DMS114 treated with DMSO at 0.1 percent for 48 hours (cell line): ENCODE results near the gene DNAJC6.

Source experiments
- DNase-seq: peaks from one replicate; lab custom pipeline; 2025; ENCODE audit not compliant: unreplicated experiment; lab: John Stamatoyannopoulos, UW

The DNAJC6 gene

DNA sequence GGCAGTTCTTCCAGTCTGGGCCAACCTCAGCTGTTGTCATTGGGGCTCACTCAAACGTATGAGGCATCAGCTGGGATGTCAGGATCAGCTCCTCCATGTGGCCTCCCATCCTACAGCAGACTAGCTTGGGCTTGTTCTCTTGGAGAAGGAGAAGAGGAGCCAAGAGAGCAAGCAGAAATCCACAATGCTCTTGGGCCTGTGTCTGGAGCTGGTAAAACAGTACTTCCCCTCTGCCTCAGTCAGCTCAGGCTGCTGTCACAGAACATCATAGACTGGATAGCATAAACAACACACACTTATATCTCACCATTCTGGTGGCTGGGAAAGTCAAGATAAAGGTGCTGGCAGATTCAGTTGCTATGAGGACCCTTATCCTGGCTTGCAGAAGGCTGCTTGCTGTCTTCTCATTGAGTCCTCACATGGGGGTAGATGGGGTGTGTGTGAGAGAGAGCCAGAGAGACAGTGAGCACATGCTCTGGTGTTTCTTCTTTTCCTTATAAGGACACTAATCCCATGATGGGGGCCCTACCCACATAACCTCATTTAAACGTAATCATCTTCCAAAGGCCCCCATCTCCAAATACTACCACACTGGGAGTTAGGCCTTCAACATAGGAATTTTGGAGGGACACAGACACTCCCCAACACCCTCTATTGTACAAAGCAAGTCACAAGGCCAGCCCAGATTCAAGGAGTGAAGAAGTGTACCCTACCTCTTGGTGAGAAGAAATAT lies 16.3 kb upstream of the DNAJC6 start:
- DNase-seq, result no peak

DNA sequence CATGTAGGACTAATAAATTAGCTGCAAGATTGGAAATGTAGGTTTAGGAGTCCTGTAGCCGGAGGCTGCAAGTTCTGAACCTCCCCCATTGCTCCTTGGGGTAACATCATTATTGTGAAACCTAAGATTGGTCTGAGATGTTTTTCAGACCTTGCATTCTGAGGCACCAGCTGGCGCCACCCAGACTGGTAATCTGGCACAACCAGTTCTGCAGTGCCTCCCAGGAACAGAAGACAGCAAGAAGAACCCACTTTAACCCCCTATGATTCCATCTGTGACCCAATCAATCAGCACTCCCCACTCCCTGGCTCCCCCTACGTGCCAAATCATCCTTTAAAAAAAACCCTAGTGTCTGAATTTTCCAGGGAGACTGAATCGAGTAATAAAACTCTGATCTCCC lies 11.6 kb upstream of the DNAJC6 start:
- DNase-seq, result no peak

DNA sequence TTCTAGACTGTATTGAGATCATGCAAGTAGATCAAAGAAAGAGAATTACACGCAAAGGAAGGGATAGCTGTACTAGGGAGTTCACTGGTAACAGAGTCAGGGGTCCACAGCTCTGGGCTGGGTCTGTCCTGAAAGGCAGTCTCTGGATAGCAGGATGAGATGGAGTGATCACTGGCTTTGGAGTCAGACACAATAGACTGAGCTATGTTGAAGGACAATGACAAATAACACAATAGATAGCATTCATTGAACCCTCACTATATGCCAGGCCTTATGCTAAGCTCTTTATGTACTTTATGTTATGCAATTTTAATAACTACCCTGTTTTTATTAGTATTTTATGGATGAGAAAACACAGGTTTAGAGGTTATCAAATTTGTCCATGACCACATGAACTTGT lies 10.0 kb upstream of the DNAJC6 start:
- no peak for DNase-seq

DNA sequence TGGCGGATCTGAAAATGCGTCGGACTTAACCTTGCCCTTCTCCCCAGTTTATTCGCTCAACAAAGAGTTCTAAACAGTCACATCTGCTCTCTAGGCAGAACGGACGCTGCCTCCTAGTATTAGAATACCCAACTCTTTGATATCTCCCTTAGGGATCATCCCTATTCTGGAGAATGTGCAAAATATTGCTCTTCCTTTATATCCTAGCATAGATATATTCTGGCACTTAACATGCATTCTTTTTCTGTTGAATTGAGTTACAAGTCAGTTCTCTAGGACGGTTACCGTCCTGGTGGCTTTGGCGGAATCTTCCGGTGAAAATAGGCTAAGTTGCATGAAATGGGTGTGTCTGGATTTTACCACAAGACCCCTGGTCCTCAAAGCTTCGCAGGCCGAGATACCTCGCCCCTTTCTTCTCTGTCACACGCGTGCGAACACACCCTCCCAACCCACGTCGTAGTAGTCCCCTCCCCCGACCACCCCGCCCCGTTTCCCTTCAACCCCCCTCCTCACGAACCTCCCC lies 501 bp upstream of the DNAJC6 start:
- DNase-seq, result no peak

DNA sequence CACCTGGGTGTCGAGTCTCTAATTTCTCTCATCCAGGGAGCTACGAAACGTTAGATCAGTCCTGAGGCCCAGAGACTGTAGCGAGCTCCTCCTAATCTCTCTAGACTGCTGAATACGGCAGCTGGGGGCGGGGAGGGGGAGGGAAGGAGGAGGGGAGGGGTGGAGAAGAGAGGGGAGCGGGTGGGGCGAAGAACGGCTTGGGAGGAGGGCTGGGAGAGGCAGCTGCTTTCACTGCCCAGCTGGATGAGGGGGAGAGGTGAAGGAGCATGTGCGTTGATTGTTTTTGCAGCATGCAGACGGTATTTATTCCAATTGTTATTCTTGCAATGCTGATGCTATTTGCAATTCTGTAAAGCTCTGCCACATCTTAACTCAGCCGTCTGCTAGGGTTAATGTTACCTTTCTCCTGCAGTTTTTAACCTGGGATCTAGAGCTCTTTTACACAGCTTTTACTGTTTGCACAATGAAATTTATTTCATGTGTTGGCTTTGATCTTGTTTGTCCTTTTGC lies 790 bp downstream of the DNAJC6 start:
- DNase-seq, result peak; percentile 35

DNA sequence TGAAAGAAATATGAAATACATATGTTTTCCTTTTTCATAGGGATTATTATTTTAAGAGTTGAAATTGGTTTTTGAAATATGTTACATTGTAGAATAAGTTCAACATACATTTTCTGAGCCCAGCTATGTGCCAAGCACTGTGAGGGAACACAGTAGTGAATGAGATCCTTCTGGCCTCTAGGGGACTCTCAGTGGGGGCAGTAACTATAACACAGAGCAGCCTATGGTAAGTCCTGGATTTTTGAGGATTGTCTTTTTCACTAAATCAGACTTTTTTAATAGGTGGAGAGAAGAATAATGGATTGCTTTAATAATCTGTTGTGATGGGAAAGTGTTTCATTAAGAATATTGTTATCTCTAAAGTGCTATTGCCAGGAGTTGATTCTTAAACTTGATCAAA lies 2.4 kb downstream of the DNAJC6 start:
- no peak for DNase-seq

DNA sequence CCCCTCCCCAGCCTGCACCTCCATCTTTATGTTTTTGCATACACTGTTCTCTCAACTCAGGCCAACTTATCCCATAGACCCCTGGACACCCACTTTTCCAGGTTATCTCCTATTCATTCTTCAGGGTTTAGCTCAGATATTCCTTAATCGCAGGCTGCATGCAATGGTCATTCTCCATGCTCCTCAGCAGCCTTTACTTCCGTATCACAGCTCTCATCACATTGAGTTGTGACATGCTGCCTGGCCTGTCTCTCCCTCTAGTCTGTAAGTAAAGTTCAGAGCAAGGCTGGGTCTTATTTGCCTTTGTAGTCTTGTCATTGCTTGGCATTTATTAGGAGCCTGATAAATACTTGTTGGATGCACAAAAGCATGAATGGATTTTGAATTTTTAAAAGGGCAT lies 6.9 kb downstream of the DNAJC6 start:
- DNase-seq, result no peak

DNA sequence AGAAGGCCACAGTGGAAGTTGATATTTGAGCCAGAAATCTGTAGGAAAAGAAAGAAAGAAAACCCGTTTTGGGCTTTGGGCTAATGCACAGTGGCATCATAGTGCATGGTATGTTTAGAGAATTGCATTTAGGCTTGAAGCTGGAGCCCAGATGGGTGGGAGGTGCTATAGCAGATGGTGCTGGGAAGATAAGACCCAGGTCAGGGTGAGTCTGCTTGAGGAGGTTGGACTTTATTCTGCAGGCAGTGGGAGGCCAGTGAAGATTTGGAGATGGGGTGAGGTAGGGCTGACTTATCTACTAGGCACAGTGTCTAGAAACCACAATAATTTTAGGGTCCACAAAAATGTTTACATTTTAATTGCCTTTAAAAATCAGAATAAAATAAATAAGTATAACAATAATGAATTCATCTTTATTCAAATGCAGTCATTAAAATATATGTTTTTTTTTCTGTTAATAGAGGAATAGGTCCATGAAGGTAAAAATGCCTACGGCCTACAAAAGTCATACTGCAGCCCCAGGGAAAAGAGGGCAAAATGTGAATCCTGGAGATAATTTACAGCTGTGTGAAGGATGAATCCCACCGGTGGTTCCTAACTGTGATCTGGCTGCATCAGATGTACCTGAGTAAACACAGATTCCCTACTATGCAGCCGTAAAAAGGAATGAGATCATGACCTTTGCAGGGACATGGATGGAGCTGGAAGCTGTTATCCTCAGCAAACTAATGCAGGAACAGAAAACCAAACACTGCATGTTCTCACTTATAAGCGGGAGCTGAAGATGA lies 8.7 kb downstream of the DNAJC6 start:
- DNase-seq, result no peak

DNA sequence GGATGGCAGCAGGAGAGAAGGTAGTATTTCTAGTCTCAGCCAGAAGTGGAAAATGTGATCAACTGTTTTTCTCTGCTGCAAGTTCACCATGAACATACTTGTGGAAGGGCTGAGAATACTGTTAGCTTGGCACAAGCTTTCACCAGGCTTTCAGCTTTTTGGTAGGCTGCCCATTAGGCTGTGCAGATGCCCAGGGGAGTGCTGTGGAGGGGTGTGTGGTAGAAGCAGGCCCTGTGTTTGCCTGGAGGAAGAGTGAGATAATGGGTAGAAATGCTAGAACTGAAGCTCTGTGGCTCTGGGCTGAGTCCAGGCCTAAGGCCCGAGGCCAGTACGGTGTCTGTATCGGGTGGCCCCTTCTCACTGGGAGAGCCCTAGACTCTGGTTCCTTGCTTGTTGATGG lies 9.8 kb downstream of the DNAJC6 start:
- no peak for DNase-seq

DNA sequence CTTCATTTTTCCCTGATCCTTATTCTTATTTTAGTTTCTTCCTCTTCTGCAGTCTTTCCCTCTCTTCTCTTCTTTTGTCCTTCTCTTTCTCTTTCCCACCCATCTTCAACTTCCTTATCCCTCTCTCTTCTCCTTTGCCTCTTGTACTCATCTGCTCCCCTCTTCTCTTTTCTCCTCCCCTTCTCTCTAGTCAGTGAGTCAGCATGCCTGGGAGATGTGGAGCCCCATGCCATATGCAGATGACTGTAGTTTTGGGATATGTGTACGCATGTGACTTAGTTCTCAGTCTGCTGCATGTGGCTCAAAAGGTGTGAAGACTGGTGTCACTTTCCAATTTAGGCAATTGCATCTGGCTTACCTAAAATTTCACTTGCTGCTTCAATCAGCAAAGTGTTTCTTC lies 10.4 kb downstream of the DNAJC6 start:
- DNase-seq, result no peak

DNA sequence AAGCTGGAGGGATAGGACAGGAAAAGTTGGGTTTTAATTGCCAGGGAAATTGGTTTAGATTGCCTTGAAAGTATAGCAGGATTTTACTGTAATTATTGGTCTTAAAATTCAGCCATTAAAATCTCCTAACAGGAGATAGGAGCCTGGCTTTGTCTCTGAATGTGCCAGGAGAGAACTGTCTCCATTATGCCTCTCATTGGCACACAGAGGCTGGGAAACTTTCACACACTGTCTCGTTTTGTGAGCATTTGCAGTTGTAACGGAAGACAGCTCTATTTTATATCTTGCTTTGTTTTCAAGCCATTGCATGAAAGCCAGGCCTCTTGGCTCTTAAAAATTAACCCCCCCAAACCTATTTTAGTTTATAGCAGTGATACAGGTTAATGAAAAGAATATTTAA lies 12.5 kb downstream of the DNAJC6 start:
- no peak for DNase-seq

DNA sequence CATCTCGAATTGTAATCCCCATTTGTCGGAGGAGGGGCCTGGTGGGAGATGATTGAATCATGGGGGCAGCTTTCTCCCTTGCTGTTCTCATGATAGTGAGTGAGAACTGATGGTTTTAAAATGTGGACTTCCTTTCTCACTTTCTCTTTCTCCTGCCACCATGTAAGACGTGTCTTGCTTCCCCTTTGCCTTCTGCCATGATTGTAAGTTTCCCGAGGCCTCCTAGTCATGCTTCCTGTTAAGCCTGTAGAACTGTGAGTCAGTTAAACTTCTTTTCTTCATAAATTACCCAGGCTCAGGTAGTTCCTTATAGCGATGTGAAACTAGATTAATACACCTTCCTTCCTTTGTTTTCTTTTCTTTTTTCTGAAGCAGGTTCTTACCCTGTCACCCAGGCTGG lies 13.9 kb downstream of the DNAJC6 start:
- DNase-seq, result no peak

DNA sequence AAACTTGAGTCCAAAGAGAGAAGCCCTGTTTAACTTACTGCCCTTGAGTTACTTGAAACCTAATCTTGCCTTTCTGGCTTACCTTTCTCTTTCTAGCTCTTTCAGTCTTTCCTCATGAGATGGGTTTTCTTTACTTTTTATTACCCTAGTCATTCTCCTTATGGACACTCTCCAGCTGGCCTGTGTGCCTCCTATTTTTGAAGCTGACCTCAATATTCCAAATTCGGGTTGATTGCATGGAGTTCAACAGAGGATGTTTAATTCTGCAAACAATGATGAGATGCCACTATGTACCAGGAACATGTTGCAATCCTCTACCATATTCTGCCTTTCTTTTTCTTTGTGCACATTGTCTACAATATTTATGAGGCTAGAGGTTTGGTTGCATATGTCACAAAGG lies 20.7 kb downstream of the DNAJC6 start:
- no peak for DNase-seq

DNA sequence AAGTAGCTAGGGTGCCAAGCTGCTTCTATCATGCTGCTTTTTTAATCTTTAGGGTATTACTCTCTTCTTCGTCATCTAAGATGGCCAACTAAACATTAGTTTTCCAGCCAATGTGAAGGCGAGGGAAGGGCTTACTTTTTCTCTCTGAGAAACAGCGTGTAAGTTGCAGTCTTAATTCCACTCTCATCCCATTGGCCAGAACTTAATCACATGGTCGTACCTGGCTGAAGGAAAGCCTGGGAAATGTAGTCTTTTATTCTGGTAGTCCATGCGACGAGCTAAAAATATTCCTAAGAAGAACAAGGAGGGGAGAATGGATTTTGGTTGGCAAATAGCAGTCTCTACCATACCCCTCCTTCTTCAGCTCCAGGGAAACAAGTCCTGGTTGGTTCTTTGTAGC lies 21.5 kb downstream of the DNAJC6 start:
- DNase-seq, result no peak

DNA sequence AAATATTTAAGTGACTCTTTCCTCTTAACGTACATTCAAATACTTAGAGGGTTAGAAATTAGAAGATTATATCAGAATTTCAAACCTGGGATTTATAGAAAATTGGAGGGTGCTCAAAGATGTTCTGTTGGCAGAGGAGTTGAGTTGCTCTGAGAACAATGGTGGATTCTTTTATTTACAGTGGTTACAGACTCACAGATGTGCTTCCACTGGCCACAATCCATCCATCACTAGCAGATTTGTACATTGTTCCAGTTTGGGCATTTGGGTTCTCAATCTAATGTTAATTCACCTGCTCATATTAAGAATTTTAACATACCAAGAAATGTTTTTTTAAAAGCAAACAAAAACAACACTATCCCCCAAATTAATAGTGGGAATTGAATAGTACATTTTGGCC lies 23.5 kb downstream of the DNAJC6 start:
- DNase-seq, result no peak

DNA sequence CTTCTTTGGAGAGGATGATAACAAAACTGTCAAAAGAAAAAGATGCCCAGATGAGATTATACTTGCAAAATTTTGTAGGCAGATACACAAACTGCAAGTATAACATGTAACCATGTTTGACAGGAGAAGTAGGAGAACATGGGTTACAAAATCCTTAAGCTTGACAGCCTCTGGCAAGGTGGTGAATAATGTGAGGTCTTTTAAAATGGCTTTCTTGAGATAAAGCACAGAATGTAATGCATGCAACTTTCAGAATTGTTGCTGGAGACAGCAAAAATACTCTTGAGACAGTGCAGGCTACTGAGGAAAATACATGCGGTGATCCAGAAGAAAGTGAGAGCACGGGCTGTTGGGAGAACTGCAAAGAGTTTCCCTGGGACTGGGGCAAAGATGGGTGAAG lies 24.7 kb downstream of the DNAJC6 start:
- DNase-seq, result no peak

DNA sequence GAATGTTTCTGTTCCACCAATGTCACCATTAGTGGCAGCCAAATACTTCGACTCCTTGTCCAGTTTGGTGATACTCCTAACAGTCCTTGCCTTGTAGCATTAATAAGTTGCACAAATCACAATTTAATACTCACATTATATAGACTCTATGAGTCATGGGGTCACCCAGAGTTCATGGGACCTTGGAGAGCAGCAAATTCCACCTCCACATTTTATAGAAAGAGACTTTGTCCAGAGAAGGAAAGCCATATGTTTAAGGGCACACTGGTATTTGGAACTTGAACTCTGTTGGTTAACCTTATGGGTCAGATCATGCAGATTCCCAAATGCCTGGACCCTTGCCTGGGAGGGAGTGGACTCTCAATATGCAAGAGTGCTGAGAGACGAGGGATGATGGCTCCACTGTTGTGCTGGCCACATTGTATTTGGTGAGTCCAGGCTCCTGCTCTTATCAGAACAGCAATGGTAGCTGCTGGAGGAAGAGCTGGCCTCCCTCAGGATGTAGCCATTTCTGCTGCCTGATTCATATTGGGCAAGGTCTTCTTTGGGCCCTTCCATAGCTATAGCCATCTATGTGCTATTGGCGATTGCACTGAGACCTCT lies 30.6 kb downstream of the DNAJC6 start:
- DNase-seq, result no peak

DNA sequence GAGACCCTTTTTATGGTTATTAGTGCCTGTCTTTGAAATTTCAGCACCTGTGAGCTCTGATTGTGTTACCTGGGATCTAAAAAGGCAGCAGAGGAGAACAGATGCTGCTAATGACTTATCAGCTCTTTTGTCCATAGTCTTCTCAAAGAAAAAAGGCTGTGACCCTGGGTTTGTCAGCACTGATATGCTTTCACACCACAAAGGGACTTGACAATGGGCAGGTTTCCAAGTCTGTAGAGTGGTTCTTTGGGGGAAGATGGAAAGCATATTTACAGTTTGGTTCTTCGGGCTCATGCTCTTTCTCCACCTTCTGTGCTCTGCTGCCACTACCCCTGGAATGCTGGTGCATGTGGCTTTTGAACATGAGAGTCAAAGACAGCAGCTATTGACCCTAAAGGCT lies 32.0 kb downstream of the DNAJC6 start:
- no peak for DNase-seq

DNA sequence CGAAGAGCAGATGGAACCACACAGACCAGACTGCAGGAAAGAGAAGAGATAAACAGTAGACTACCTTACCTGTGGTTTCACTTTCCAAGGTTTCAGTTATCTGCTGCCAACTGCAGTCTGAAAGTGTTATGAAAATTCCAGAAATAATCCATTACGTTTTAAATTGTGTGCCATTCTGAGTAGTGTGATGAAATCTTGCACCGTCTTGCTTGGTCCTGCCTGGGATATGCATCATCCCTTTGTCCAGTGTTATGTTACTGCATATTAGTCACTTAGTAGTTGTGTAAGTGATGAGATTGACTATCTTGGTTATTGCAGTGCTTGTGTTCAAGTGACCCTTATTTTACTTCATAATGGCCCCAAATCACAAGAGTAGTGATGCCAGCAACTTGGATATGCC lies 33.9 kb downstream of the DNAJC6 start:
- DNase-seq, result no peak

DNA sequence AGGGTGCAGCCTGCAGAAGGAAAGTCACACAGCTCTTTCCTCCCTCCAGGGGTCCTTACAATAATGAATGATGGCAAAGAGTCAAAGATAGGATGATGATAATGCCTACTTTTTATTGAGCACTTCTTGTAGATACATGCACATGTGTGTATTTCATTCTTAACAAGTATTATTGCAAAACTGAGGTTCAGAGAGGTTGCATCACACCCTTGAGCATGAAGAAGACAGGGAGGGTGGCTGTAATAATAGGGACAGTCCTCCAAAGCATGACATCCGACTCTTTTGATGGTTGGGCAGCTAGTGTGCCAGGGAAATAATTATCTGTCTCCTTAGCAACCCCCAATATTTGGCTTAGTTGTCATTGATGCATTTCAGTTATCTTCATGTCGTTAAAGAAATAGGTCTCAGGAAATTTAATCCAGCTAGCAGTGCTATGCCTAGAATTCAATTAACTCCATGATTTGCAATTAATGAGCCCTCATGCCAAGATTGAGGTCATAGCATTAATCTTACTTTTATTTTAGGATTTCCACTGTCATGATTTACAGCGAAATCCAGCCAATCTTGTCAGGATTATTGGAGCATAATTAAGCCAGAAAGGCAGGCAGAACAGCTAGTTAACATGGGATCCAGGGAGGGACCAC lies 35.0 kb downstream of the DNAJC6 start:
- no peak for DNase-seq

DNA sequence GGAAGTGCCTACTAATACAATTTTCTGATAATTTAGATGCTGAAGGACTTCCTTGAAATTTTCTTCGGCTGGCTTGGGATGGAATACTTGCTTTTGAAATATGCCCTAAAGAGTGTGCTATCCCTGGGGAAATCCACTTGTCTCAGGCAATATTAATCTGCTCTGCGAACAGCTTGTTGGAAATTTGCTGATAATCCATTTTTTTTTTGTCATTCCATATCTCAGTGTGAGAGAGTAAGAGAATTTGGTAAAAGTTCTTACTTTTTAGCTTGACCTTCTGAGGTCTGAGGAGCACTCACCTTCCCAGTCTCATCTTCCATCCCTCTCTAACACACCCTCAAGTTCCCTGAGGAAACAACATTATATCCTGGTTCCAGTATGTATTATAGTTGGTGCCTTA lies 36.8 kb downstream of the DNAJC6 start:
- no peak for DNase-seq
